GM20431 (cell line): ENCODE measurements around the gene PCDHGC5.

Source experiments
- in situ Hi-C: fragments of 300-500 bp; cut with MseI, MboI; formaldehyde crosslinking; loops from one replicate; pipeline ENCODE4 v1.15.0; 2020; ENCODE audit warnings: low sequenced_read_pairs; ENCODE audit not compliant: unreplicated experiment

The PCDHGC5 gene

GRCh38 chr5:141527426-141527825, 38.5 kb downstream of the PCDHGC5 start:
- in situ Hi-C loops, result no loop called here

- in situ Hi-C loops, result no loop called here
These were observed 39.6 kb downstream of the PCDHGC5 start for GRCh38 chr5:141528291-141528984.

- in situ Hi-C loops, result no loop called here
These were observed 40.1 kb downstream of the PCDHGC5 start for GRCh38 chr5:141529002-141529401.

GRCh38 chr5:141529873-141530272, 41.0 kb downstream of the PCDHGC5 start:
- in situ Hi-C loops, result no loop called here

DNA sequence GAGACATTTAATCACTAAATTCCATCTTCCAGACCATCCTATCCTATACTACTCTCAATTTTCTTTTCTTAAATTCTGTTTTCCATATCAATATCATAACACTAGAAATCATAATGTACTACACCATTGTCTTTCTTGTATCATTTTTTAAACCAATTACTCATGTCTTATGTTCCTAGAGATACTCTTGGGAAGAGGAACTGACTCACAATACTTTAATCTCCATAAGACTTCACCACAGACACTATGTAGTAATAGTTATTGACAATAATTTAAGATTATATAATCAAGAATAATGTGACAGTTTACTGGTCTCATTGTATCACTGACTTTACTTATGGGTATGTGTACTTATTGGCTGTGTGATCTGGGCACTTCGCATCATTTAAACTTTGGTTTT, 43.8 kb downstream of the PCDHGC5 start:
- in situ Hi-C loops, result no loop called here

DNA sequence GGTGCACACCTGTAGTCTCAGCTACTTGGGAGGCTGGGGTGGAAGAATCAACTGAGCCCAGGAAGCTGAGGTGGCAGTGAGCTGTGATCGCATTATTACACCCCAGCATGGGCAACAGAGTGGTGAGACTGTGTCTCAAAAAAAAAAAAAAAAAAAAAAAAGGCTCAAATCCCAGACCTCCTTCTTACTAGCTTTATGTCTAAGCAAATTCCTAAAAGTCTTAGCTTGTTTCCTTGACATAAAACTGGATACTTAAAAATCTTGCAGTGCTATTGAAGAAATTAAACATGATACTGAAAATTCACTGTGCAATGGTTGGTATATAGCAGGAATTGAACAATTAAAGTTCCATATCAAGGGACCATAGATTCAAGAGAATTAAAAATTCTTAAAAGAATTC, 45.0 kb downstream of the PCDHGC5 start:
- in situ Hi-C loops, result no loop called here

- in situ Hi-C loops, result no loop called here
These were observed 45.8 kb downstream of the PCDHGC5 start for GRCh38 chr5:141534492-141535213.
